Astrocyte of the cerebellum (primary cell): ENCODE measurements around the gene ADARB2.

Experiments used
- DNase-seq: peaks from one replicate; pipeline ENCODE4 v3.0.0-alpha.2; 2011; ENCODE audit warnings: low read depth
- H3K4me3 ChIP-seq: 2 replicates; pipeline ENCODE4 v1.5.1; 2011; ENCODE audit warnings: mild to moderate bottlenecking, low read depth, low read length, moderate library complexity
- CTCF ChIP-seq: IDR thresholded peaks from 2 replicates; pipeline ENCODE4 v1.5.1; 2012; ENCODE audit warnings: low read length, low read depth, moderate library complexity, mild to moderate bottlenecking; ENCODE audit errors: missing control alignments
- in situ Hi-C: cut with HindIII; loops from 2 replicates; pipeline ENCODE4 v1.10.0; 2017; ENCODE audit warnings: low sequenced_read_pairs

ADARB2 gene

DNA sequence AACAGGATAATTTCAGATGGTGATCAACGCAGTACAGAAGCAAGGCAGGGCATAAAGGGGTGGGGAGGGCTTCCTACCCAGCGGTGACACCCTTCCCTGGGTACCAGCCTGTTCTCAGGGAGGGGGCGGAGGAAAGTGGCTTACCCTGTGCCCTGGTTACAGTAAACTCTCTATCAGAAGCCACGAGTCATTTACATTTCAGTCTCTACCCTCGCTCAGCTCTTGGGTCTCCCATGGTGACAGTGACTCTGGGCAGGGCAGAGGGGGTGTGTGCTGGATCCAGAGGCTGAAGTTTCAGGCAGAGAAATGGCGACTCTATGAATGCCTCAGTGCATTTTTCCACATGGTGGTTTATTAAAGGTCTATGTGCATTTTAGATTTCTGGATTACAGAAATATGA, 107.0 kb downstream of the ADARB2 start:
- in situ Hi-C loops = no loop called here
- TF ChIP-seq CTCF = no peak
- H3K4me3 ChIP-seq = no peak overlapping the region
- DNase-seq = no peak

DNA sequence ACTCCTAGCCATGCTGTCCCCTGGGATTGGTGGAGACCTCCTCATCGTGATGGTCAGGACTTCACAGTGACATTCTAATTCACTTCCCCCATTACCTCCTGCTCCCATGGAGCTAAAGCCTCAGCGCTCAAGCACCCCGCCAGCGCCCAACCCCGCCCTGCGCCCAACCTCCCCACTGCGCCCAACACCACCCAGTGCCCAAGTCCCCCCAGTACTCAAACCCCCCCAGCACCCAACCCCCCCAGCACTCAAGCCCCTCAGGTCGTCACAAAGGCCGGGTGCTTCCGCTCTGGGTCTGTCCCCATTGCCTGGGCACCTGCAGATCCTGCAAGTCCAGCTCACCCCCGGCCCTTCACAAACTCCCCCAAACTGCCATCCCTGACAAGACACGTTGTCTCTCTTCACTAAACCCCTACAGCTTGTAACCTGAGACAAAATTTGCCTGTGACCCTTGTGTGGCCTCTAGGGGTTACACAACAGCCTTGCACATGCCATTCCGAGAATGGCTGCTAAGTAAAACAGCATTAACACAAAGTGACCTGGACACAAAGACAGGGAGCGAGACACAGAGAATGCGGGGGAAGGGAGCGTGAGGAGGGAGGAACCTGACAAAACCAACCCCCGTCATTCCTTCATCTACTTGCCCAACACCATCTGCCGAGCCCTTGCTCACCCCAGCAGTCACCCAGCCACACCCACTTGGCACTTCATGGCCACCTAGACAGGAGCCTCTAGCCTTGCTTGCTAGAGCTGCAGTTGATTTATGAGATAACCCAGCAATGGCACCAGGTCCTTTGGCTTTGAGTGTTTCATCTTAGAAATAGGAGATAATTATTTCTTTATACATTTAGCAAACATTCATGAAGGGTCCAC, 107.8 kb downstream of the ADARB2 start:
- DNase-seq = no peak
- H3K4me3 ChIP-seq = no peak overlapping the region
- in situ Hi-C loops = no loop called here
- no peak for TF ChIP-seq CTCF

GRCh38 chr10:1628757-1629156, 108.6 kb downstream of the ADARB2 start:
- TF ChIP-seq CTCF = no peak
- DNase-seq = no peak
- H3K4me3 ChIP-seq = no peak overlapping the region
- in situ Hi-C loops = no loop called here

GRCh38 chr10:1627945-1628344, 109.4 kb downstream of the ADARB2 start:
- no peak for DNase-seq
- in situ Hi-C loops = no loop called here
- TF ChIP-seq CTCF = no peak
- no peak overlapping the region for H3K4me3 ChIP-seq

- H3K4me3 ChIP-seq = no peak overlapping the region
- TF ChIP-seq CTCF = no peak
- in situ Hi-C loops = no loop called here
- DNase-seq = no peak
Observed at GRCh38 chr10:1626835-1627234, 110.5 kb downstream of the ADARB2 start.

DNA sequence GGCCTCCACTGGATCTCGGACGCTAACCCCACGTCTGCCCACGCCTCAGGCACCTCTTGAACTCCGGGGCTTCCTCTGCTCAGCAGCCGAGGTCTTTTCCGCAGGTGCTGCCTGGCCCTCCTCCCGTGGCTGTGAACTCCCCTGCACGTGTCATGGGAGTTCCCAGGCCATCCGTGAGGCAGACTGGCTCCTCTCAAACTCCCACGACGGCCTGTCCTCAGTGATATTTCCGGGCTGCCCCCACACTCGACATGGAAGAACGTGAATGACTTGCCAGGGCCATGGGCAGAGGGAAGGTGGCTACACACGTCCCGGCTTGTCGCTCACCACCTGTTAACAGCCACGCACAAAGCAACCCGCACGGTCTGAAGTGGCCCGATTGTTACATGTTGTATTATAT, 110.9 kb downstream of the ADARB2 start:
- DNase-seq = no peak
- in situ Hi-C loops = no loop called here
- no peak for TF ChIP-seq CTCF
- H3K4me3 ChIP-seq = no peak overlapping the region

DNA sequence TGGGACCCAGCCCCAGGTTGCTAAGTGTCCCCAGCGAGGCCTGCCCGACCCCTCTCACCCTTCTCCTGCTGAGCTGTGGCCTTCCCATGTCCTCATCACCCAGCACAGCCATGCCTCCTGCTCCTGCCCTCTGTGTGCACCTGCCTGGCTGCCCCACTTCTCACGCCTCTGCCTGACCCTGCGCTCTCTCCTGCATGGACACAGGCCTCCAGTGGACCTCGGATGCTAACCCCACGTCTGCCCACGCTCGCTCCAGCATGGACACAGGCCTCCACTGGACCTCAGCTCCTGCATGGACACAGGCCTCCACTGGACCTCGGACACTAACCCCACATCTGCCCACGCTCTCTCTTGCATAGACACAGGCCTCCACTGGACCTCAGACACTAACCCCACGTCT, 111.6 kb downstream of the ADARB2 start:
- H3K4me3 ChIP-seq = no peak overlapping the region
- TF ChIP-seq CTCF = no peak
- DNase-seq = no peak
- in situ Hi-C loops = no loop called here
